ENCODE results near the gene MIEF1. TPM values are rescaled to one million over a fixed set of nuclear protein-coding genes. Genes with fewer than 3 reads are reported as not detected.

Gene MIEF1
- total RNA-seq, 2 donors from 2014 or later: 14.4 to 22.1 TPM

- Histone ChIP-seq H3K27me3 (no peaks in the 10 kb centered on the region), H3K27ac (peak overlapping the region in 1 of 2 donors; percentile 60), H3K4me3 (peak overlapping the region; percentile 56 to 69), H3K9me3 (no peaks in the 10 kb centered on the region), H3K36me3 (no peaks in the 10 kb centered on the region), H3K4me1 (peaks cover 0 to 4% of the 10 kb centered on the region in 2 donors)
- no peak for TF ChIP-seq CTCF (IDR thresholded peaks at IDR 0.05)
- DNase-seq (ENCODE audit: low spot score): no peak
Observed at GRCh38 chr22:39457198-39457555, 44.9 kb upstream of the MIEF1 start.

- Histone ChIP-seq H3K36me3 (no peaks in the 10 kb centered on the region), H3K27ac (peak overlapping the region; percentile 60 to 78), H3K27me3 (no peaks in the 10 kb centered on the region), H3K4me3 (peak overlapping the region; percentile 56 to 69), H3K4me1 (peaks cover 0 to 8% of the 10 kb centered on the region in 2 donors), H3K9me3 (no peaks in the 10 kb centered on the region)
- DNase-seq (ENCODE audit: low spot score): no peak
- TF ChIP-seq CTCF (IDR thresholded peaks at IDR 0.05): no peak
Observed at GRCh38 chr22:39457556-39458443, 44.3 kb upstream of the MIEF1 start.

GRCh38 chr22:39458444-39459083, 43.5 kb upstream of the MIEF1 start:
- H3K27ac ChIP-seq: peak overlapping the region; percentile 60 to 78
- no peak for TF ChIP-seq CTCF (IDR thresholded peaks at IDR 0.05)
- no peaks in the 10 kb centered on the region for H3K36me3 ChIP-seq
- H3K4me3 ChIP-seq: peak overlapping the region; percentile 56 to 69
- H3K9me3 ChIP-seq: no peaks in the 10 kb centered on the region
- H3K27me3 ChIP-seq: no peaks in the 10 kb centered on the region
- DNase-seq (ENCODE audit: low spot score): no peak
- peaks cover 0 to 16% of the 10 kb centered on the region in 2 donors for H3K4me1 ChIP-seq

GRCh38 chr22:39459681-39460080, 42.4 kb upstream of the MIEF1 start:
- no peak overlapping the region for H3K27ac ChIP-seq
- peaks cover 0 to 24% of the 10 kb centered on the region in 2 donors for H3K4me1 ChIP-seq
- no peak for DNase-seq (ENCODE audit: low spot score)
- TF ChIP-seq CTCF (IDR thresholded peaks at IDR 0.05): no peak
- no peaks in the 10 kb centered on the region for H3K36me3 ChIP-seq
- no peak overlapping the region for H3K4me3 ChIP-seq
- no peaks in the 10 kb centered on the region for H3K27me3 ChIP-seq
- H3K9me3 ChIP-seq: no peaks in the 10 kb centered on the region

- peak overlapping the region; percentile 64 to 74 for H3K27ac ChIP-seq
- no peaks in the 10 kb centered on the region for H3K36me3 ChIP-seq
- no peak overlapping the region for H3K4me3 ChIP-seq
- H3K4me1 ChIP-seq: peaks cover 0 to 35% of the 10 kb centered on the region in 2 donors
- peak in 1 of 2 donors; percentile 48 for TF ChIP-seq CTCF (IDR thresholded peaks at IDR 0.05)
- H3K27me3 ChIP-seq: no peaks in the 10 kb centered on the region
- H3K9me3 ChIP-seq: no peaks in the 10 kb centered on the region
- DNase-seq (ENCODE audit: low spot score): no peak
Observed at GRCh38 chr22:39462443-39463221, 39.5 kb upstream of the MIEF1 start.
